Kidney (tissue), 14 donors: ENCODE data around the gene APBB2. TPM values are rescaled to one million over a fixed set of nuclear protein-coding genes. Genes with fewer than 3 reads are reported as not detected.
"Not testable (repeated sequence)": the region's sequence is repeated elsewhere in the genome, so short reads cannot be mapped to it uniquely, and the experiment has no call there.

Experiments used
- DNase-seq, 5 donors: peaks; one replicate each; pipeline ENCODE4 v3.0.0-alpha.2; 2013 to 2020
- FAIRE-seq: peaks from 2 replicates; lab custom pipeline; 2012; peaks lifted over from hg19 to GRCh38; lab: Jason Lieb, UNC
- H3K27ac ChIP-seq, 2 donors: one replicate each; pipeline ENCODE4 v1.7.0; 2013; ENCODE audit warnings: low read depth in 2 of 2, low read length in 2 of 2, inconsistent platforms in 1 of 2
- H3K27me3 ChIP-seq: one replicate; pipeline ENCODE4 v1.7.1; 2013; ENCODE audit warnings: low read length, inconsistent platforms; ENCODE audit not compliant: control insufficient read depth, insufficient read depth
- H3K36me3 ChIP-seq, 3 donors: one replicate each; pipeline versions ENCODE4 v1.7.0 to v1.7.1; 2013; ENCODE audit warnings: low read length in 3 of 3, control low read depth in 1 of 3, inconsistent platforms in 1 of 3; ENCODE audit not compliant: insufficient read depth in 3 of 3, control insufficient read depth in 2 of 3
- H3K4me1 ChIP-seq, 3 donors: one replicate each; pipeline versions ENCODE4 v1.7.0 to v1.7.1; 2013; ENCODE audit warnings: low read length in 3 of 3, inconsistent platforms in 1 of 3, low read depth in 1 of 3; ENCODE audit not compliant: control insufficient read depth in 2 of 3, insufficient read depth in 2 of 3
- H3K4me3 ChIP-seq, 3 donors: one replicate each; pipeline versions ENCODE4 v1.7.0 to v1.8.1; 2013; ENCODE audit warnings: low read length in 3 of 3, control low read depth in 1 of 3, inconsistent platforms in 1 of 3
- H3K9ac ChIP-seq, 3 donors: one replicate each; pipeline versions ENCODE4 v1.7.0 to v1.7.1; 2013; ENCODE audit warnings: low read length in 3 of 3, control low read depth in 1 of 3, inconsistent platforms in 1 of 3
- H3K9me3 ChIP-seq, 3 donors: one replicate each; pipeline versions ENCODE4 v1.7.0 to v1.7.1; 2013; ENCODE audit warnings: low read length in 3 of 3, control low read depth in 1 of 3, inconsistent platforms in 1 of 3; ENCODE audit not compliant: control insufficient read depth in 2 of 3, insufficient read depth in 1 of 3
- CTCF ChIP-seq: IDR thresholded peaks from 3 replicates; pipeline ENCODE4 v1.5.1; 2012; ENCODE audit warnings: mild to moderate bottlenecking, moderate library complexity, borderline replicate concordance; ENCODE audit not compliant: insufficient read depth; ENCODE audit errors: extremely low read depth
- intact Hi-C: fragments of 100-400 bp; cut with DNase I; formaldehyde crosslinking; loops from one replicate; pipeline ENCODE4 v1.11.1; 2022
- polyA plus RNA-seq: library from polyadenylated mRNA; stranded (reverse); fragments of 350-450 nt; fragmentation: Illumina TruSeq; extraction: RNeasy Lipid Tissue Mini Kit (QIAGEN cat#74804); gene quantifications from one replicate; pipeline ENCODE4 v1.2.3, GENCODE V29; 2014; ENCODE audit warnings: low read depth, low replicate concordance; ENCODE audit not compliant: insufficient read depth
- total RNA-seq: library from RNA; stranded (reverse); fragmentation: NEBNext Ultra II Directional; extraction: Animal tissue kit (Norgen Biotek cat#: 25700); gene quantifications from one replicate; pipeline ENCODE4 v1.2.1, GENCODE V29; 2021
- donor health status: control.
- donor health status: control.
- donor health status: control.
- donor health status: control.
- donor health status: control.
- donor health status: DM: yes; HTN: yes; CAD: no.
- donor health status: Normal renal cell carcinoma (clear cell type).

The APBB2 gene
- total and polyA plus RNA-seq, 2 donors from 2014 or later = 13.4 to 65.6 TPM

DNA sequence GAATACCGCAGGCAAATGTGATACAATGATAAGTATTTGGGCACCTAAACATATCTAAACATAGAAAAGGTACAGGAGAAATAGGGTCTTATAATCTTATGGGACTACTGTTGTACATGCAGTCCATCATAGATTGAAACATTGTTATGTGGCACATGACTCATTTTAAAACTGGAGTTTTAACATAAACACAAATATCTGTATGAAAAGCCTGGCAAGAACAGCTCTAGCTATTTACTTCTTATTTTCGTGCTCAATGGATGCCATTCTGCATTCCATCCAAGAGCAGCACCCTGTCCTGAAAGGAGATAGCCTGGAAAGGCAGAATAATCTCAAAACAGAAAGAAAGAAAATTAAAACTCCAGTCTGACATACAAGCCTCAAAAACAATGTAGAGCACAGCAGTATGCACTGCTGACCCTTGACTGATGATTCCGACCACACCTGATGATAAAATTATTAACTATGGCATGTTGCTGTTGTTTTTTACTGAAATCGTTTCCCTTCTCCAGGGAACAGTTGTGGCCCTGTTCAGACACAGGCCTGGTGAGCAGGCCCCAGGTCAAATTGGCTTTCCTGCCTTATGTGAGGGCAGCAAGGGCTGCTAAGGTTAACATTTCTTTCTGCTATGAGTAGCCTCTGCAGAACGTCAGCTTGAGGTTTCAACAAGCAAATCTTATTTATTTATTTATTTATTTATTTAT is 152.7 kb downstream of the APBB2 start:
- no peaks in the 10 kb centered on the region for H3K36me3 ChIP-seq

GRCh38 chr4:41060352-41061334 is 153.7 kb downstream of the APBB2 start:
- DNase-seq = no peak
- Histone ChIP-seq H3K9me3 (no peaks in the 10 kb centered on the region), H3K4me3 (no peak overlapping the region), H3K36me3 (no peaks in the 10 kb centered on the region), H3K4me1 (peaks cover 0 to 14% (median 12%) of the 10 kb centered on the region in 3 donors), H3K9ac (no peak overlapping the region), H3K27me3 (no peaks in the 10 kb centered on the region), H3K27ac (peak overlapping the region in 1 of 2 donors; percentile 35)
- intact Hi-C loops = no loop called here
- no peak for FAIRE-seq
- TF ChIP-seq CTCF = no peak

More for the DNA sequence above, 152.7 kb downstream of the APBB2 start:
- TF ChIP-seq CTCF = no peak
- FAIRE-seq = no peak
- Histone ChIP-seq H3K4me1 (peaks cover 0 to 14% (median 12%) of the 10 kb centered on the region in 3 donors), H3K9ac (no peak overlapping the region), H3K27ac (peak overlapping the region in 1 of 2 donors; percentile 58), H3K27me3 (no peaks in the 10 kb centered on the region), H3K4me3 (no peak overlapping the region), H3K9me3 (no peaks in the 10 kb centered on the region)
- intact Hi-C loops = no loop called here
- no peak for DNase-seq

DNA sequence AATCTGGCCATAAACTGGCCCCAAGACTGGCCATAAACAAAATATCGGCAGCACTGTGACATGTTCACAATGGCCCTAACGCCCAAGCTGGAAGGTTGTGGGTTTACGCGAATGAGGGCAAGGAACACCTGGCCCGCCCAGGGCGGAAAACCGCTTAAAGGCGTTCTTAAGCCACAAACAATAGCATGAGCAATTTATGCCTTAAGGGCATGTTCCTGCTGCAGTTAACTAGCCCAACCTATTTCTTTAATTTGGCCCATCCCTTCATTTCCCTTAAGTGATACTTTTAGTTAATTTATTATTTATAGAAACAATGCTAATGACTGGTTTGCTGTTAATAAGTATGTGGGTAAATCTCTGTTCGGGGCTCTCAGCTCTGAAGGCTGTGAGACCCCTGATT is 154.9 kb downstream of the APBB2 start:
- FAIRE-seq, H3K27ac ChIP-seq, H3K36me3 ChIP-seq, H3K27me3 ChIP-seq, H3K9me3 ChIP-seq, intact Hi-C loops, H3K9ac ChIP-seq, H3K4me3 ChIP-seq, DNase-seq: not testable (repeated sequence)
- peaks cover 0 to 14% (median 12%) of the 10 kb centered on the region in 3 donors for H3K4me1 ChIP-seq

- intact Hi-C loops = no loop called here
- TF ChIP-seq CTCF = no peak
- FAIRE-seq = no peak
Measured at GRCh38 chr4:41058426-41058825, 155.9 kb downstream of the APBB2 start.

More at GRCh38 chr4:41058426-41058825, 155.9 kb downstream of the APBB2 start:
- no peak overlapping the region for H3K4me3 ChIP-seq
- H3K4me1 ChIP-seq = peaks cover 0 to 14% (median 12%) of the 10 kb centered on the region in 3 donors
- H3K27me3 ChIP-seq = no peaks in the 10 kb centered on the region
- no peak overlapping the region for H3K27ac ChIP-seq
- H3K36me3 ChIP-seq = no peaks in the 10 kb centered on the region
- H3K9me3 ChIP-seq = no peaks in the 10 kb centered on the region
- DNase-seq = no peak
- no peak overlapping the region for H3K9ac ChIP-seq
